Lung (tissue), 12 donors: Measurements from ENCODE around the gene DOCK4. TPM values are rescaled to one million over a fixed set of nuclear protein-coding genes. Genes with fewer than 3 reads are reported as not detected.
"Not testable (repeated sequence)": the region's sequence is repeated elsewhere in the genome, so short reads cannot be mapped to it uniquely, and the experiment has no call there.

Experiments used
- ATAC-seq: fragments of 200-7000 bp; cut with Tn5 transposase; one replicate; pipeline ENCODE4 v1.9.1; 2020; ENCODE audit warnings: moderate number of reproducible peaks; ENCODE audit not compliant: insufficient read depth, low FRiP score
- DNase-seq, 3 donors: peaks; one replicate each; pipeline ENCODE4 v3.0.0-alpha.2; 2013 to 2017
- H3K27ac ChIP-seq, 2 donors: one replicate each; pipeline ENCODE4 v1.5.1; 2013; ENCODE audit warnings: mild to moderate bottlenecking in 2 of 2, moderate library complexity in 2 of 2, control low read depth in 1 of 2, inconsistent platforms in 1 of 2, low read depth in 1 of 2, low read length in 1 of 2
- H3K27me3 ChIP-seq, 3 donors: one replicate each; pipeline ENCODE4 v1.5.1; 2013; ENCODE audit warnings: low read length in 2 of 3; ENCODE audit not compliant: control insufficient read depth in 3 of 3, insufficient read depth in 3 of 3
- H3K36me3 ChIP-seq, 4 donors: one replicate each; pipeline ENCODE4 v1.5.1; 2013; ENCODE audit warnings: low read length in 4 of 4, mild to moderate bottlenecking in 1 of 4, moderate library complexity in 1 of 4; ENCODE audit not compliant: control insufficient read depth in 4 of 4, insufficient read depth in 4 of 4
- H3K4me1 ChIP-seq, 5 donors: one replicate each; pipeline ENCODE4 v1.5.1; 2013; ENCODE audit warnings: low read length in 5 of 5, mild to moderate bottlenecking in 2 of 5, moderate library complexity in 1 of 5; ENCODE audit not compliant: control insufficient read depth in 5 of 5, insufficient read depth in 5 of 5
- H3K4me3 ChIP-seq: one replicate; pipeline ENCODE4 v1.5.1; 2013; ENCODE audit warnings: mild to moderate bottlenecking, control low read depth, moderate library complexity
- H3K9ac ChIP-seq, 2 donors: one replicate each; pipeline ENCODE4 v1.5.1; 2013; ENCODE audit warnings: low read length in 2 of 2, control low read depth in 1 of 2; ENCODE audit not compliant: insufficient read depth in 1 of 2
- H3K9me3 ChIP-seq, 4 donors: one replicate each; pipeline ENCODE4 v1.5.1; 2013; ENCODE audit warnings: low read length in 3 of 4, mild to moderate bottlenecking in 1 of 4, moderate library complexity in 1 of 4; ENCODE audit not compliant: control insufficient read depth in 4 of 4, insufficient read depth in 3 of 4
- WGBS, 2 donors: extraction: QIAGEN DNeasy Blood & Tissue Kit; methylation state at CpG; one replicate each; pipeline ENCODE4 v1.1.7; 2013; 5-methylcytosine and 5-hydroxymethylcytosine counted together
- polyA plus RNA-seq, 2 donors: library from polyadenylated mRNA; stranded (reverse); fragments of 200-250 nt; gene quantifications; one replicate each; pipeline ENCODE4 v1.2.1, GENCODE V29; 2013
- total RNA-seq, 2 donors: library from RNA; depleted of rRNA in 1 of 2; stranded (reverse); fragments of >200 nt in 1 of 2; gene quantifications; one replicate each; pipeline ENCODE4 v1.2.1, GENCODE V29; 2014 to 2021
- TF ChIP-seq, protein P1 (sequence below): IDR thresholded peaks from 2 replicates; pipeline ENCODE4 v1.5.1; 2012; ENCODE audit warnings: mild to moderate bottlenecking; ENCODE audit errors: control extremely low read depth, extremely low read depth
- donor health status: control.
- donor health status: control.
- donor health status: Bipolar disorder and iron deficiency.
- donor health status: healthy.
- donor health status: DM: yes; HTN: yes; CAD: no.

Gene DOCK4
- total and polyA plus RNA-seq, 4 donors, result 18.7 to 163 (median 40.3) TPM

DNA sequence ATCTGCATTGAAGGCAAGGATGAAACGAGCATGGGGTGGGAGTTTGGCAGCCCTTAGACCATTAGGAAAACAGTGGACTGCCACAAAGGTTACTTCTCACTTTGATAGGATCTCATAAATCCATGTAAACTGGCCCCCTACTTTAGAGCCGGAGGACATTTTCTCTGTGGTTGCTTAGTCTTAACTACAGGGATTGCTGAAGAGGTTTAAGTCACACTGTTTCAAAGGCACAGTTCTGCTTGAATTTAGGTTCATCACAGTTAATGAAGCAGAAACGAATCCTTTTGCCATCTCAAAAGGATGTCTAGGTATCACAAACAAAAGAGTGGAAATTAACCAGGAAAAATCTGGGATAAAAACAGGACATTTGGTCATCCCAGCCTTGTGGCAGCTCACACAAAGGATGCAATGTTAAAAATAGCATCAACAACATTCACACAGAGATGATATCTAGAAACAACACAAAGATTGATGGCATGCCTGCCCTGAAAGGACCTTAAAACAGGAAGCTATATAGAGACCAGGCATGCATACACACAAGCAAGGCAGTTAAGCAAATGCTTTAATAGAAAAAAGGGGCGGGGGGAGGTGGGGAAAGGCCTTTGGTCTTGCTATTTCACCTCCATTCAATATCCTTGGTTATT, 74.0 kb downstream of the DOCK4 start:
- Histone ChIP-seq H3K4me3 (no peak overlapping the region), H3K27me3 (no peaks in the 10 kb centered on the region), H3K27ac (peak overlapping the region in 1 of 2 donors; percentile 66), H3K9me3 (no peaks in the 10 kb centered on the region), H3K36me3 (no peaks in the 10 kb centered on the region), H3K9ac (no peak overlapping the region), H3K4me1 (peaks cover 3 to 32% (median 13%) of the 10 kb centered on the region in 5 donors)
- DNase-seq, result peak in 2 of 3 donors; percentile 30 to 48
- TF ChIP-seq, protein P1, sequence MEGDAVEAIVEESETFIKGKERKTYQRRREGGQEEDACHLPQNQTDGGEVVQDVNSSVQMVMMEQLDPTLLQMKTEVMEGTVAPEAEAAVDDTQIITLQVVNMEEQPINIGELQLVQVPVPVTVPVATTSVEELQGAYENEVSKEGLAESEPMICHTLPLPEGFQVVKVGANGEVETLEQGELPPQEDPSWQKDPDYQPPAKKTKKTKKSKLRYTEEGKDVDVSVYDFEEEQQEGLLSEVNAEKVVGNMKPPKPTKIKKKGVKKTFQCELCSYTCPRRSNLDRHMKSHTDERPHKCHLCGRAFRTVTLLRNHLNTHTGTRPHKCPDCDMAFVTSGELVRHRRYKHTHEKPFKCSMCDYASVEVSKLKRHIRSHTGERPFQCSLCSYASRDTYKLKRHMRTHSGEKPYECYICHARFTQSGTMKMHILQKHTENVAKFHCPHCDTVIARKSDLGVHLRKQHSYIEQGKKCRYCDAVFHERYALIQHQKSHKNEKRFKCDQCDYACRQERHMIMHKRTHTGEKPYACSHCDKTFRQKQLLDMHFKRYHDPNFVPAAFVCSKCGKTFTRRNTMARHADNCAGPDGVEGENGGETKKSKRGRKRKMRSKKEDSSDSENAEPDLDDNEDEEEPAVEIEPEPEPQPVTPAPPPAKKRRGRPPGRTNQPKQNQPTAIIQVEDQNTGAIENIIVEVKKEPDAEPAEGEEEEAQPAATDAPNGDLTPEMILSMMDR, result no peak
- ATAC-seq, result no peak
- 45 to 51% methylated on average over 4 of the region's 4 CpGs for WGBS, 2 donors

DNA sequence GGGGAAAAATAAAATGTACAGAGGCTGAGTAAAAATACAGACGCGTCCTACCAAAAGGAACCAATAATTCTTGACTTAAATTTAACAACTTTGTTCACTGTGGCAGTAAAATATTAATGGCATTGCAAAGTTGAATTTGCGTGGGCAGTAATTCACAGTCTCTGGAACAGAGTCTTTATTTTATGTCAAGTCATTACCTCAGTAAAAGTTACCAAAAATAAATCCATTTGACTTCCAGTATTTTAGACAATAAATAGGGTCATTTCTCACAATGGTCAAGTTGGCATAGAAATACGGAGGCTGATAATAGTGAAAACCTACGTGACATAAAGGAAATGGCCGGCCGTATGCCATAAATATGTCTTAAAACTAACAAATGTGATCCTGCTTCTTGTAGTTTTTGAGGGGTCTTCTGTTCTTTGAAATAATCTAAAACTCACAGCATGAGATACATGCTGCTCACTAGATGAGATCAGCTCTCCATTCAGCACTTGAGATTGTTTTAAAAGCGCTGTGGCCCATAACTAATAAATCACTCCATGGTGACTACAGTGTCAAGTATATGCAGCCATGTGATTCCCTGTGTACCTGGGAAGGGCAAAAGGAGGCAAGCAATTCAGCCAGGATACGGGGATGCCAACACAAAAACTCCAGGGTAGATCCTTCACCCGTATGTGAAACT, 75.3 kb downstream of the DOCK4 start:
- TF ChIP-seq, protein P1, result no peak
- no peak for ATAC-seq
- no peaks in the 10 kb centered on the region for H3K36me3 ChIP-seq
- 74 to 79% methylated on average over 10 of the region's 10 CpGs for WGBS, 2 donors
- H3K4me3 ChIP-seq, result no peak overlapping the region
- H3K4me1 ChIP-seq, result peaks cover 3 to 27% (median 5%) of the 10 kb centered on the region in 5 donors
- peak overlapping the region in 1 of 2 donors; percentile 16 for H3K27ac ChIP-seq
- no peak for DNase-seq
- no peak overlapping the region for H3K9ac ChIP-seq
- H3K27me3 ChIP-seq, result no peaks in the 10 kb centered on the region
- no peaks in the 10 kb centered on the region for H3K9me3 ChIP-seq

DNA sequence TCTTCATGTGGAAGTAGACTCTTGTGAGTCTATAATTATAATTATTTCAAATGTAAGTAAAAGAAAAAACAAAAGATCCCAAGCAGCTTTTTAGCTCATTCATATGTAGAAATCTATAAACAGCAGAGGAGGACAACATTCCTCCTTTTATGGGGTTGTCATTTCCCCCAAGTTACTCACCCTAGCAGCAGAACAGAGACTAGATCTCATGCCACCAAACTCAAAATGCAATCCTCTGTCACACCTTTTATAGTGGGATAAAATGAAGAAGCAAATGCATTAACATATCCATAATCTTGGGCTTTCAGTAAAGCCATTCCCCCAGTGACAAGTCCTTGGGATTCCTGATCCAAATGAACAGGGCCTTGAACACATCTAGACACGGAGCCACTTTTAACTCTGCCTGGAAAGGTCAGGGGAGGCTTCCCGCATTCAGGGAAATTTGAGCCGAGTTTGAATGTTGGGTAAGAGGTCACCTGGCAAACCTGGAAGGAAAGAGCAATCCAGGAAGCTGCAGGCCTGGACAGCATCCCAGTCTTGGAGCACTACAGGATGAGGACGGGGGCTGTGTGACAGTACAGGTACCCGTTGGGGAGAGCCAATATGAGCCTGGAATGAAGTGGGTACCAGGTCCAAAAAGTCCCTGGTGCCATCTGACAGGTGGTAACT, 76.4 kb downstream of the DOCK4 start:
- Histone ChIP-seq H3K9me3 (no peaks in the 10 kb centered on the region), H3K9ac (no peak overlapping the region), H3K27ac (peak overlapping the region in 1 of 2 donors; percentile 60), H3K27me3 (no peaks in the 10 kb centered on the region), H3K4me3 (no peak overlapping the region), H3K4me1 (peaks cover 3 to 27% (median 5%) of the 10 kb centered on the region in 5 donors), H3K36me3 (no peaks in the 10 kb centered on the region)
- ATAC-seq, result peak; percentile 6
- WGBS, 2 donors, result 42 to 66% methylated on average over 5 of the region's 5 CpGs
- no peak for DNase-seq
- TF ChIP-seq, protein P1, result no peak

DNA sequence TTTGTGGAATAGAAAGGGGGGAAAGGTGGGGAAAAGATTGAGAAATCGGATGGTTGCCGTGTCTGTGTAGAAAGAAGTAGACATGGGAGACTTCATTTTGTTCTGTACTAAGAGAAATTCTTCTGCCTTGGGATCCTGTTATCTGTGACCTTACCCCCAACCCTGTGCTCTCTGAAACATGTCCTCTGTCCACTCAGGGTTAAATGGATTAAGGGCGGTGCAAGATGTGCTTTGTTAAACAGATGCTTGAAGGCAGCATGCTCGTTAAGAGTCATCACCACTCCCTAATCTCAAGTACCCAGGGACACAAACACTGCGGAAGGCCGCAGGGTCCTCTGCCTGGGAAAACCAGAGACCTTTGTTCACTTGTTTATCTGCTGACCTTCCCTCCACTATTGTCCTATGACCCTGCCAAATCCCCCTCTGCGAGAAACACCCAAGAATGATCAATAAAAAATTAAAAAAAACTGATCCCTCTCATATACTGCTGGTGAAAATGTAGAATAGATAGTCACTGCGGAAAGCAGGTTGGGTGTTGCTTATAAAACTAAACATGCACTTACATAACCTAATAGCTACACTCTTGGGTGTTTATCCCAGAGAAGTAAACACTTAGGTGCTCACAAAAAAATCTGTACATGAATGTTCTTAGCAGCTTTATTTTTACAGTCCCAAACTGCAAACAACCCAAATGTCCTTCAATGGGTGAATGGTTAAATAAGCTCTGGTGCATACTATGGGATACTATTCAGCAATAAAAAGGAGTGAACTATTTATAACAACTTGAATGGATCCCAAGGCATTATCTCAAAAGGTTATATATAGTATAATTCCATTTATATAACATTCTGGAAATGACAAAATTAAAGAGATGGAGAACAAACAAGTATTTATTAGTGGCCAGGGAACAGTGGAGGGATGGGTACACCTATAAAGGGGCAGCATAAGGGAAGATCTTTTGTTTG, 77.5 kb downstream of the DOCK4 start:
- not testable (repeated sequence) for DNase-seq, H3K4me3 ChIP-seq, H3K9me3 ChIP-seq, ATAC-seq, H3K27ac ChIP-seq, H3K9ac ChIP-seq, H3K36me3 ChIP-seq, H3K27me3 ChIP-seq
- peaks cover 3 to 27% (median 5%) of the 10 kb centered on the region in 5 donors for H3K4me1 ChIP-seq
- WGBS, 2 donors, result 72 to 74% methylated on average over 4 to 6 of the region's 8 CpGs

DNA sequence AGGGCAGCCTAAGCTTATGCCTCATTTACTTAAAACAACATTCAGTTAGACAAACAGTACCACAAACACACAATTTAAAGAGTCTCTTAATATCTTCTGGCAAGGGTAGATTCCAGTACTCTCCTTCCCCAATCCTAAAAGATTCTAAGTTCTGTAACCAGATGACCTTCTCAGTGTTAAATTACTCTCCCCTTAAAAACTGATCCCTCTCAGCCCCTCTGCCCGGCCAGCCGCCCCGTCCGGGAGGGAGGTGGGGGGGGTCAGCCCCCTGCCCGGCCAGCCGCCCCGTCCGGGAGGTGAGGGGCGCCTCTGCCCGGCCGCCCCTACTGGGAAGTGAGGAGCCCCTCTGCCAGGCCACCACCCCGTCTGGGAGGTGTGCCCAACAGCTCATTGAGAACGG, 78.2 kb downstream of the DOCK4 start:
- not testable (repeated sequence) for ATAC-seq, H3K27ac ChIP-seq, H3K4me3 ChIP-seq, H3K36me3 ChIP-seq, H3K9me3 ChIP-seq, H3K27me3 ChIP-seq, H3K9ac ChIP-seq, DNase-seq
- 90 to 92% methylated on average over 8 to 12 of the region's 13 CpGs for WGBS, 2 donors
- H3K4me1 ChIP-seq, result peaks cover 3 to 23% (median 5%) of the 10 kb centered on the region in 5 donors
